VCaP (cell line): ENCODE results near the gene MPZL1.

Source experiments
- H3K27ac ChIP-seq: fragments of 450-650 bp; 2 replicates; pipeline ENCODE4 v1.5.1; 2017
- CTCF ChIP-seq: fragments of 450-650 bp; conservative IDR thresholded peaks from 2 replicates; pipeline ENCODE4 v1.5.1; 2017; ENCODE audit warnings: mild to moderate bottlenecking, moderate library complexity

The MPZL1 gene

GRCh38 chr1:167764458-167765330 lies 42.9 kb downstream of the MPZL1 start:
- TF ChIP-seq CTCF, result no peak
- H3K27ac ChIP-seq, result no peak overlapping the region

DNA sequence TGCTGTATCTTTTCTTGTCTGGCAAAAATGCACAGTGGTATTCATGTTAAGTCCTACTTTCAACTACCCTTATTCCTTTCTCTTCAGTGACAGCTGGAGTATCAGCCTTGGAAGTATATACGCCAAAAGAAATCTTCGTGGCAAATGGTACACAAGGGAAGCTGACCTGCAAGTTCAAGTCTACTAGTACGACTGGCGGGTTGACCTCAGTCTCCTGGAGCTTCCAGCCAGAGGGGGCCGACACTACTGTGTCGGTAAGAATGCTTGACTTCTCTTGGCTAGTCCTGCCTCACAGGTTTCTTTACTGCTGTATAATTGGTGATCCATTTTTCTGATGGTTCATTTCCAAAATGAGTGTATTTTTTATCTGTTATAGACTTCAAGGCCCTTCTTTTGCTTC lies 43.7 kb downstream of the MPZL1 start:
- TF ChIP-seq CTCF, result no peak
- no peak overlapping the region for H3K27ac ChIP-seq

- H3K27ac ChIP-seq, result no peak overlapping the region
- TF ChIP-seq CTCF, result no peak
These were observed 44.8 kb downstream of the MPZL1 start for GRCh38 chr1:167766538-167766937.

- no peak overlapping the region for H3K27ac ChIP-seq
- no peak for TF ChIP-seq CTCF
These were observed 46.0 kb downstream of the MPZL1 start for GRCh38 chr1:167767761-167768160.

DNA sequence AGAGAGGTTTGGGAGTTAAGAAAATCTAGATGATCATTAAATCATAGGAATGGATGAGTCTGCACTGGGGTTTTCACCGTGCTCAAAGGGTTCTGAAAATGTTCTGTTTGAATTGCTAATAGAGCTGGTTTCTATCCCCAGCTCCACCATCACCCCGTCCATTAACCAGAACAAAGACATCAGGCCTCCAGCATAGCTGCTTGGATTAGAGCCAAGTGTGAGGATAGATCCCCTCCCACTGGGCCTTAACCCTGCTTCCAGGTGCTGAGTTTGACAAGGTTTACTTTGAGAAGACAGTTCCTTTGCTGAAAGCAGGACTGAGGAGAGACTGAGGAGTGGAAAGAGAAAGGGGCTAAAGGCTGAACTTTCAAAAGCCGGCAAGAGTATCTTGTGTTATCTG lies 48.3 kb downstream of the MPZL1 start:
- TF ChIP-seq CTCF, result no peak
- no peak overlapping the region for H3K27ac ChIP-seq

DNA sequence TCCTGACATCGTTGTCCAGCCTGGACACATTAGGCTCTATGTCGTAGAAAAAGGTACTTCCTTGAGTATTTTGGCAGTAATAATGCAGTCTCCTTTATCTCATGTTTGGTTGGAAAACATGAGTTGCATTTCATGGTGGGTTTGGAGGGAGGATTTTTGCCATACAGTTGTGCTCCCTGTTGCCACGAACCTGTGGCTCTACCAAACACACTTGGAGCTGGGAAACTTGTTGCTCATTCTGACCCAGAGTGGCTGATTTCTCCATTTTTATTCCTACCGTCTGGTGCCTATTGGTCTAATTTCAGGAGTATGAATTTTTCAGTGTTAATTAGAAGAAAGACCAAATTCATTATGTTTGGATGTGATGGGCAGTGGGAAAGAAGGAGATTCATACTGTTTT lies 50.7 kb downstream of the MPZL1 start:
- no peak overlapping the region for H3K27ac ChIP-seq
- no peak for TF ChIP-seq CTCF

- TF ChIP-seq CTCF, result no peak
- H3K27ac ChIP-seq, result no peak overlapping the region
These were observed 51.7 kb downstream of the MPZL1 start for GRCh38 chr1:167773516-167773915.
